IMR-90 (cell line): ENCODE measurements around the gene PLCB3.

Experiments used
- CHD1 ChIP-seq: IDR thresholded peaks from 2 replicates; pipeline ENCODE4 v1.6.1; 2012; ENCODE audit warnings: low read depth, low read length, improper control_type of control experiment
- MAFK ChIP-seq: IDR thresholded peaks from 2 replicates; pipeline ENCODE4 v1.6.1; 2012; ENCODE audit warnings: low read depth, low read length, improper control_type of control experiment
- POLR2A ChIP-seq: IDR thresholded peaks from 2 replicates; pipeline ENCODE4 v1.6.1; 2012; ENCODE audit warnings: mild to moderate bottlenecking, low read depth, low read length
- RAD21 ChIP-seq: IDR thresholded peaks from 2 replicates; pipeline ENCODE4 v1.6.1; 2012; ENCODE audit warnings: low read length, improper control_type of control experiment
- TF ChIP-seq, protein P1 (sequence below): conservative IDR thresholded peaks from 2 replicates; pipeline ENCODE4 v1.5.1; 2012; ENCODE audit warnings: mild to moderate bottlenecking, low read depth, low read length, improper control_type of control experiment
- TF ChIP-seq, protein P2 (sequence below): fragments of 150-350 bp; IDR thresholded peaks from 2 replicates; pipeline ENCODE4 v1.6.1; 2017; ENCODE audit warnings: mild to moderate bottlenecking, antibody characterized with exemption, low read length, low read depth

DNA sequence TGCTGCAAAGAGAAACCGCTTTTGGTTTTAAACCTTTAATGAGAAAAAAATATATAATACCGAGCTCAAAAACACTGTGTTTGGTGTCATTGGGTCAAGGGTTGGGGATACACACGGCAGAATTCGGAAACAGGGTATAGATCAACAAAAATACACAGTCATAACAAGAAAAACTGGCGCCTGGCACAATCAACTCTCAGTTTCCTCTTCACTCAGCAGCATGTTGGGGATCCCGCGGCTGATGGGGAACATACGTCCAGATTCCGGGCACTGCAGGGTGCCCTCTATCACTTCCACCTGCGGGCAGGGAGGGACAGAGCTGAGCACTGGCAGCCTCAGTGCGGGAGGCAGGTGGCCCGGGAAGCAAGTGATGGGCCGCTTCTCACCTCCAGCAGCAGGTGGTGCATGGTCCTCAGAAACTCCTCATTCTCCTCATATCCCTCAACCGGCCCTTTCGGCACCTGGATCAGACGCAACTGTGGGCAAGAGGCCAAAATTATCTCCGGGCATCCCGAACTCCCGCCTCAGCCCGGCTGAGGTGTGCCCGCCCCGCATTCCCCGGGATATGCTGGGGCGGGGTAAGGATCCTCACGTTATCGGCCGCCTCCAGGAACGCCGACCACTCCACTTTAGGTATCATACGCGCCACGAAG is 65.5 kb downstream of the PLCB3 start:
- TF ChIP-seq POLR2A (no peak), RAD21 (0 out of 2 replicates have a peak, but pooled peaks have one; percentile 9), CHD1 (no peak), MAFK (no peak)
- TF ChIP-seq, protein P1, sequence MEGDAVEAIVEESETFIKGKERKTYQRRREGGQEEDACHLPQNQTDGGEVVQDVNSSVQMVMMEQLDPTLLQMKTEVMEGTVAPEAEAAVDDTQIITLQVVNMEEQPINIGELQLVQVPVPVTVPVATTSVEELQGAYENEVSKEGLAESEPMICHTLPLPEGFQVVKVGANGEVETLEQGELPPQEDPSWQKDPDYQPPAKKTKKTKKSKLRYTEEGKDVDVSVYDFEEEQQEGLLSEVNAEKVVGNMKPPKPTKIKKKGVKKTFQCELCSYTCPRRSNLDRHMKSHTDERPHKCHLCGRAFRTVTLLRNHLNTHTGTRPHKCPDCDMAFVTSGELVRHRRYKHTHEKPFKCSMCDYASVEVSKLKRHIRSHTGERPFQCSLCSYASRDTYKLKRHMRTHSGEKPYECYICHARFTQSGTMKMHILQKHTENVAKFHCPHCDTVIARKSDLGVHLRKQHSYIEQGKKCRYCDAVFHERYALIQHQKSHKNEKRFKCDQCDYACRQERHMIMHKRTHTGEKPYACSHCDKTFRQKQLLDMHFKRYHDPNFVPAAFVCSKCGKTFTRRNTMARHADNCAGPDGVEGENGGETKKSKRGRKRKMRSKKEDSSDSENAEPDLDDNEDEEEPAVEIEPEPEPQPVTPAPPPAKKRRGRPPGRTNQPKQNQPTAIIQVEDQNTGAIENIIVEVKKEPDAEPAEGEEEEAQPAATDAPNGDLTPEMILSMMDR: 0 out of 2 replicates have a peak, but pooled peaks have one; percentile 15
- TF ChIP-seq, protein P2, sequence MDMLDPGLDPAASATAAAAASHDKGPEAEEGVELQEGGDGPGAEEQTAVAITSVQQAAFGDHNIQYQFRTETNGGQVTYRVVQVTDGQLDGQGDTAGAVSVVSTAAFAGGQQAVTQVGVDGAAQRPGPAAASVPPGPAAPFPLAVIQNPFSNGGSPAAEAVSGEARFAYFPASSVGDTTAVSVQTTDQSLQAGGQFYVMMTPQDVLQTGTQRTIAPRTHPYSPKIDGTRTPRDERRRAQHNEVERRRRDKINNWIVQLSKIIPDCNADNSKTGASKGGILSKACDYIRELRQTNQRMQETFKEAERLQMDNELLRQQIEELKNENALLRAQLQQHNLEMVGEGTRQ: no peak
